AG08395 (cell line): ENCODE results near the gene MED7.
"Not testable (repeated sequence)": the region's sequence is repeated elsewhere in the genome, so short reads cannot be mapped to it uniquely, and the experiment has no call there.

ENCODE experiments used
- DNase-seq: peaks from one replicate; pipeline ENCODE4 v3.0.0; 2012; ENCODE audit warnings: mixed read lengths, low spot score

The MED7 gene

GRCh38 chr5:157142317-157143126 is at the start of gene MED7:
Gene MED7 (minus strand): TSS chr5:157142865. CDS start chr5:157139431, 3,434 bp downstream.
- peak; percentile 99 for DNase-seq

- DNase-seq, result no peak
Measured at GRCh38 chr5:157189223-157189622, 46.6 kb upstream of the MED7 start.

GRCh38 chr5:157188270-157188669 is 45.6 kb upstream of the MED7 start:
- DNase-seq, result no peak

GRCh38 chr5:157187046-157187754 is 44.5 kb upstream of the MED7 start:
- no peak for DNase-seq

GRCh38 chr5:157186309-157187045 is 43.8 kb upstream of the MED7 start:
- no peak for DNase-seq

- DNase-seq, result not testable (repeated sequence)
Measured at GRCh38 chr5:157185122-157185521, 42.5 kb upstream of the MED7 start.

- DNase-seq, result no peak
Measured at GRCh38 chr5:157184117-157184670, 41.5 kb upstream of the MED7 start.

GRCh38 chr5:157182143-157182757 is 39.6 kb upstream of the MED7 start:
- DNase-seq, result no peak

GRCh38 chr5:157180374-157181264 is 38.0 kb upstream of the MED7 start, which contains the start of gene ITK:
Gene ITK (plus strand): TSS chr5:157180840. CDS start chr5:157180978, 138 bp downstream.
- no peak for DNase-seq

- no peak for DNase-seq
Measured at GRCh38 chr5:157178966-157179365, 36.3 kb upstream of the MED7 start.

GRCh38 chr5:157177953-157178352 is 35.3 kb upstream of the MED7 start:
- DNase-seq, result no peak

GRCh38 chr5:157175071-157175612 is 32.5 kb upstream of the MED7 start:
- no peak for DNase-seq

GRCh38 chr5:157172403-157172802 is 29.7 kb upstream of the MED7 start:
- no peak for DNase-seq

- no peak for DNase-seq
Measured at GRCh38 chr5:157168286-157168685, 25.6 kb upstream of the MED7 start.

- peak; percentile 85 for DNase-seq
Measured at GRCh38 chr5:157167214-157167621, 24.6 kb upstream of the MED7 start.

GRCh38 chr5:157166214-157167213 is 23.8 kb upstream of the MED7 start, which contains the start of gene GARIN3:
Gene GARIN3 (minus strand): TSS chr5:157166264. CDS start chr5:157166168, 96 bp downstream.
- no peak for DNase-seq

- DNase-seq, result no peak
Measured at GRCh38 chr5:157165668-157166067, 23.0 kb upstream of the MED7 start.

GRCh38 chr5:157165261-157165660 is 22.6 kb upstream of the MED7 start:
- no peak for DNase-seq

GRCh38 chr5:157164521-157164920 is 21.9 kb upstream of the MED7 start:
- DNase-seq, result no peak
